ENCODE results near the gene AJUBA. TPM values are rescaled to one million over a fixed set of nuclear protein-coding genes. Genes with fewer than 3 reads are reported as not detected.
"Not testable (repeated sequence)": the region's sequence is repeated elsewhere in the genome, so short reads cannot be mapped to it uniquely, and the experiment has no call there.

AJUBA gene
- total RNA-seq, 1 donor from 2014 or later, result 12.4 TPM

- intact Hi-C loops (cut with micrococcal nuclease), result no loop called here
- ATAC-seq (no peak), DNase-seq (no peak)
Observed at GRCh38 chr14:22966783-22967269, 15.5 kb downstream of the AJUBA start.

- ATAC-seq; DNase-seq; intact Hi-C loops (cut with micrococcal nuclease): not testable (repeated sequence)
Observed at GRCh38 chr14:22965916-22966782, 16.2 kb downstream of the AJUBA start.

GRCh38 chr14:22962061-22962676 lies 20.2 kb downstream of the AJUBA start:
- DNase-seq (no peak), ATAC-seq (no peak)
- intact Hi-C loops (cut with micrococcal nuclease), result no loop called here

GRCh38 chr14:22955702-22956569 lies 26.4 kb downstream of the AJUBA start:
- ATAC-seq (no peak), DNase-seq (no peak)
- intact Hi-C loops (cut with micrococcal nuclease), result no loop called here

GRCh38 chr14:22952418-22952817 lies 29.9 kb downstream of the AJUBA start:
- intact Hi-C loops (cut with micrococcal nuclease), result no loop called here
- ATAC-seq, result no peak
- DNase-seq, result no peak

GRCh38 chr14:22951795-22952194 lies 30.6 kb downstream of the AJUBA start:
- intact Hi-C loops (cut with micrococcal nuclease); ATAC-seq; DNase-seq: not testable (repeated sequence)

GRCh38 chr14:22945642-22946041 lies 36.7 kb downstream of the AJUBA start:
- DNase-seq (no peak), ATAC-seq (no peak)
- intact Hi-C loops (cut with micrococcal nuclease), result no loop called here

- intact Hi-C loops (cut with micrococcal nuclease), result no loop called here
- DNase-seq, result no peak
- no peak for ATAC-seq
Observed at GRCh38 chr14:22939684-22940083, 42.7 kb downstream of the AJUBA start.

- DNase-seq (no peak), ATAC-seq (no peak)
- intact Hi-C loops (cut with micrococcal nuclease), result no loop called here
Observed at GRCh38 chr14:22935156-22935555, 47.2 kb downstream of the AJUBA start.

- DNase-seq (no peak), ATAC-seq (no peak)
- intact Hi-C loops (cut with micrococcal nuclease), result no loop called here
Observed at GRCh38 chr14:22932146-22932545, 50.2 kb downstream of the AJUBA start.

GRCh38 chr14:22929961-22930364 lies 52.4 kb downstream of the AJUBA start:
- intact Hi-C loops (cut with micrococcal nuclease), result no loop called here
- DNase-seq (no peak), ATAC-seq (peak; percentile 1)

GRCh38 chr14:22929104-22929960 lies 53.0 kb downstream of the AJUBA start, which contains the start of gene PRMT5:
TSS of gene PRMT5 (minus strand) at chr14:22929376. CDS start at chr14:22929361, 15 bp downstream.
- intact Hi-C loops (cut with micrococcal nuclease), result no loop called here
- peak; percentile 96 for ATAC-seq
- peak; percentile 98 for DNase-seq

GRCh38 chr14:22928237-22929103 lies 53.9 kb downstream of the AJUBA start:
- intact Hi-C loops (cut with micrococcal nuclease), result no loop called here
- no peak for DNase-seq
- ATAC-seq, result no peak

GRCh38 chr14:22926316-22926715 lies 56.0 kb downstream of the AJUBA start:
- intact Hi-C loops (cut with micrococcal nuclease), result no loop called here
- DNase-seq, result no peak
- no peak for ATAC-seq

GRCh38 chr14:22925513-22925912 lies 56.8 kb downstream of the AJUBA start:
- no peak for DNase-seq
- no peak for ATAC-seq
- intact Hi-C loops (cut with micrococcal nuclease), result no loop called here

GRCh38 chr14:22923746-22924145 lies 58.6 kb downstream of the AJUBA start:
- ATAC-seq (no peak), DNase-seq (no peak)
- intact Hi-C loops (cut with micrococcal nuclease), result no loop called here

- DNase-seq (no peak), ATAC-seq (no peak)
- intact Hi-C loops (cut with micrococcal nuclease), result no loop called here
Observed at GRCh38 chr14:22922294-22922693, 60.1 kb downstream of the AJUBA start.
